HG03175 (cell line): ENCODE results near the gene NSMF.

Experiments used
- ATAC-seq: cut with Tn5 transposase; IDR thresholded peaks from one replicate; pipeline ENCODE4 v1.9.1; 2021; ENCODE audit warnings: mild to moderate bottlenecking, moderate library complexity; ENCODE audit not compliant: unreplicated experiment

The NSMF gene

DNA sequence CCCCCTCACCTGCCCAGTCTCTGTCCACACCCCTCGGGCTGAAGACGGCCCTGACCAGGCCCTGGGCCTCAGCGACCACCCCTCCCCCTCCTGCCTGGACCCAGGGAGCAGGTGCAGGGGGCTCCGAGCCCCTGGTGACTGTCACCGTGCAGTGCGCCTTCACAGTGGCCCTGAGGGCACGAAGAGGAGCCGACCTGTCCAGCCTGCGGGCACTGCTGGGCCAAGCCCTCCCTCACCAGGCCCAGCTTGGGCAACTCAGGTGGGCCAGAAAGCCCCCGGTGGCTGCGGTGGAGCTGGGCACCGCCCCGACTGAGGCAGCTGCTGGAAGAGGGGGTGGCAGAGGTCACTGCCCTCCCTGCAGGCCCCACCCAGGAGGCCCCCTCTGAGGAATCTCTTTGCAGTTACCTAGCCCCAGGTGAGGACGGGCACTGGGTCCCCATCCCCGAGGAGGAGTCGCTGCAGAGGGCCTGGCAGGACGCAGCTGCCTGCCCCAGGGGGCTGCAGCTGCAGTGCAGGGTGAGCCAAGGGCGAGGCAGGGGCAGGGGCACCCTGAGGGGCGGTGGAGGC lies 25.7 kb downstream of the NSMF start:
- ATAC-seq, result no peak

DNA sequence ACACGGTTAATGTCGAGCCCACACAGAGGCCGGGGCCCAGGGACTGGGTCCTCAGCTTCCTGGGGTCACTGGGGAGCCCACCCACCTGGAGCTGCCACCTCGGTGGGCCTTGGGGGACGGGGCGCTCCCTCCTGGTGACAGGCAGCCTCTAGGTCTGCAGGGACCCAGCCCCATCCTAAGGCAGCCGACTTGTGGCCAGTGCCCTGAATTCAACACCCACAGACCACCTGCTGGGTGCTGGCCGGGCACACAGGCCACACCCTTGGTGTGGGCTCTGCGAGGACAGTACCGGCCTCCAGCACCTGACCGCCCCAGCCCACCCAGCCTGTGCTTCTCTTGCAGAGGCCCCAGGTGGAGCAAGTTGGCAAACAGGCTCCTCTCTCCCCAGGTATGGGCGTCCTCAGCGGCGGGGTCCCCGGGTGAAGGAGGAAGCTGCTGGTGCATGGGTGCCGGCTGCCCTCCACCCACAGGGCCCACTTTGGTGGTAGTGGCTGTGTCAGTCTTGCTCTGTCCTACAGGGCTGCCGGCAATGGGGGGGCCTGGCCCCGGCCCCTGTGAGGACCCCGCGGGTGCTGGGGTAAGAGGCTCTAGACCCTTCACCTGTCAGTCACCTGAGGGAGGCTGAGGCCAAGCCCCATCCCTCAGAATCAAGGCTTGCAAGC lies 26.3 kb downstream of the NSMF start:
- ATAC-seq, result no peak

DNA sequence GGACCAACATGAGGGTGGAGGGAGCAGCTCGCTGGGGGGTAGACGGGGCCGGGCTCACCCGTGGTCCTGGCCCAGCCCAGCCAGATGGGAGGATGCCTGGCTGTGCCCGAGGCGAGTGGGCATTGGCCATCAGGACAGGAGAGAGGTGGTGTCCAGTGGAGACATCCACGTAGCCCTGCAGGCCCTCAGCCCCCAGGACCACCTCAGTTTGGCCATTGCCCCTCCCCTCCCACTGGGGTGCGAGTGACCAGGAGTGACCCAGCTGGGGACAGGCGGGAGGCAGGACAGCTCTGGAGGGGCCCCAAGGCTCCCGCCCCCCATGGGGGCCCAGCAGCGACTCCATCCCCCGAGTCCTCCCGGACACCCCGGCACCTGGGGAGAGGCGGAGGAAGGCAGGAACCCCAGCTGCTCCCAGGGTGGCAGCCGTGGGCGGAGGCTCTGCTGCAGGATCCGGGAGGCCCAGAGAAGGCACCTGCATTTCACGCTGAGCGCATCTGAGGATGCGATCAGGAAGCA lies 27.7 kb downstream of the NSMF start:
- ATAC-seq, result no peak

DNA sequence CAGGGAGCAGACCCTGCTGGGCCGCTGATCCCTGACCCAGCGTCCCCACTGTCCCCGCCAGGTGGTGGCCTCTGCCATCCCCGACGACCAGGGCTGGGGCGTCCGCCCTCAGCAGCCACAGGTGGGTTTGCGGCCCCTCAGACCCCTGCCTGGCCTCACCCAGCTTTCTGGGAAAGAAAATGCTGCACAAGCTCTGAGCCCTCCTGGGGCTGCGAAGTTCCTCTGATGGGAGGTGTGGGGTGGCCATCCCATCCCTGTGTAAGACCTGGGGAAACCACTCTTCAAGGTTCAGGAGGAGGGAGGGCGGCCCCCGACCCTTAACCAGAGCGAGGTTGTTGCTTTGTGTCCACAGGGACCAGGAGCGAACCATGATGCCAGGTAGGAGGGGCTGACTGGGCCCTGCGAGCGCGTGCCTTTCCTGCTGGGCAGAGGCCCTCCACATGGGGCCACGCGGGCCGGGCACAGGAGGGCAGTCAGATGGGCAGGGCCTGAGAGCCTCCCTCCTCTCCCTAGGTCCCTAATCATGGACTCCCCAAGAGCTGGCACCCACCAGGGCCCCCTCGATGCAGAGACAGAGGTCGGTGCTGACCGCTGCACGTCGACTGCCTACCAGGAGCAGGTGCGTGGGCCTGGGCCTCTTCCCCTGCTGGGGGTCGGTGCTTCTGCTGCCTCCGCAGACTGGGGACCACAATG lies 28.3 kb downstream of the NSMF start:
- ATAC-seq, result no peak

DNA sequence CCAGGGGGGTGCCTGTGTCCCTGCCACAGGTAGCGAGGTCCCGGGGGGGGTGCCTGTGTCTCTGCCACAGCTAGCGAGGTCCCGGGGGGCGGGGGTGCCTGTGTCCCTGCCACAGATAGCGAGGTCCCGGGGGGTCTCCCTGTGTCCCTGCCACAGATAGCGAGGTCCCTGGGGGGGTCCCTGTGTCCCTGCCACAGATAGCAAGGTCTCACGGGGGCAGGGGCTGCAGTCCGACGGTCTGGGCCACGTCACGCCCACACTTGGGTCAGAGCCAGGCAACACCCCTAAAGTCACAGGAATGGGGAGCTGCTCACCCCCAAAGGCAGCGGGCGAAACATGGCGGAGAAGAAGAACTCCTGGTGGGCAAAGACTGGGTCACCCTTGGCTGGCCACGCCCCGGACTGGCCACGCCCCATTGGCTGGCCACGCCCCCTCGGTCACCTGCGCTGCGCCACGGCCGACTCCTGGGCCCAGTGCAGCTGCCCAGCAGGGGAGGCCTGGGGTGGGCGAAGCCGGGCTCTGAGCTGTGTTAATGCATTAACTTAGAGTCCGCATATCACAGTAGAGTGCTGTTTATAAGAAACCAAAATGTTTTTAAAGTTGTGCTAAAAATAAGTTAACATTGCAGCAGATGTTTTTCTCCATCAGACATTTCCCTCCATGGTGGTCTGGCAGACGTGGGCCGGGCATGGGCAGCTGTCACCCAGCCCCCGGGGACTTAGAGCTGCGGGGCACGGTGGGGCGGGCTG lies 29.0 kb downstream of the NSMF start:
- ATAC-seq, result peak; percentile 49

DNA sequence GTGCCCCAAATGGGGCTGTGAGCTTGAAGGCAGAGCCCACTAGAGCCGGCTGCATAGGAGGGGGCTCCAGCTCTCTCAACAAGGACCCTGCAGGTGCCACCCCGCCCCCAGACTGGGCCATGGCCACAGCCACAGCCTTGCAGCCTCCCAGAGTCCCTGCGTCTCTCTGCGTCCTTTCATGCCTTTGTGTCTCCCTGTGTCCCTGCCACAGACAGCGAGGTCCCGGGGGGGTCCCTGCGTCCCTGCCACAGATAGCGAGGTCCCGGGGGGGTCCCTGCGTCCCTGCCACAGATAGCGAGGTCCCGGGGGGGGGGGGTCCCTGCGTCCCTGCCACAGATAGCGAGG lies 29.6 kb downstream of the NSMF start:
- ATAC-seq, result no peak

DNA sequence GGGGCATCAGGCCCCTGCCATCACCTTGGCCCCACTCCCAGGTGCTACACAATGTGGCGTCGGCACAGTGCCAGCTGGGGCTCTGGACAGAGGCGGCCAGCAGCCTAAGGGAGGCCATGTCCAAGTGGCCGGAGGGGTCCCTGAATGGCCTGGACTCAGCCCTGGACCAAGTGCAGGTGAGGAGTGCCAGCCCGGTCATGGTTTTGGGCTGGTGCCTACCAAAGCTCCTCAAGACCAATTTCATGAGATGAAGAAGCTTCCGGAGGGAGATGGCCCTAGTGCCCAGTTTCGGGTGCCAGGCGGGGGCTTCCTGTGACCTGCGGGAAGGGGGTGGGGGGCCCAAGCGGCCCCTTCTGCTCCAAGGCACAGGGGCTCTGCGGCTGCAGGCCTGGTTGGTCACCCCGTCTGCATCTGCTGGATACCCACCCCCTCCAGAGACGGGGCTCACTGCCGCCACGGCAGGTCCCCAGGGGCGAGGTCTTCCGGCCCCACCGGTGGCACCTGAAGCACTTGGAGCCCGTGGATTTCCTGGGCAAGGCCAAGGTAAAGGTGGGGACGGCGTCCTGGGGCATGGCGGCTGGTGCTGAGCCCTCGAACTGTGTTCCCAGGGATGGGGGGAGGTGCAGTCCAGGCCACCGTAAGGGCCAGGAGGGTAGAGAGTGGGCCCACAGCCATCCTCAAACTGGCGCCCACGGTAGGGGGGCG lies 30.1 kb downstream of the NSMF start:
- no peak for ATAC-seq

DNA sequence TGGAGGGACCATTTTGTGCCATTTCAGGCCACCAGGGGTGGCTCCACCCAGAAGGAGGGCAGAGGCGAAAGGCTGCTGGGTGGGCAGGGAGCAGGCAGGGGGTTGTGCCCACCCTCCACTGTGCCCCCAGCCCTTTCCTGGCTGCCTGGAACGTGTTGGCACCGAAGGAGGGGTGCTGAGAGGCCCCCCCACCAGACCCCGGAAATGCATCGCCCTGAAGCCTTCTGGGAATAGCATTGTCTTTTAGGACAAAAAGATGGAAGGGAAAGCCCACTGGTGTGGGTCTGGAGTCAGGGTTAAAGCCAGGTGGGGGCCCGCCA lies 30.9 kb downstream of the NSMF start:
- ATAC-seq, result no peak

DNA sequence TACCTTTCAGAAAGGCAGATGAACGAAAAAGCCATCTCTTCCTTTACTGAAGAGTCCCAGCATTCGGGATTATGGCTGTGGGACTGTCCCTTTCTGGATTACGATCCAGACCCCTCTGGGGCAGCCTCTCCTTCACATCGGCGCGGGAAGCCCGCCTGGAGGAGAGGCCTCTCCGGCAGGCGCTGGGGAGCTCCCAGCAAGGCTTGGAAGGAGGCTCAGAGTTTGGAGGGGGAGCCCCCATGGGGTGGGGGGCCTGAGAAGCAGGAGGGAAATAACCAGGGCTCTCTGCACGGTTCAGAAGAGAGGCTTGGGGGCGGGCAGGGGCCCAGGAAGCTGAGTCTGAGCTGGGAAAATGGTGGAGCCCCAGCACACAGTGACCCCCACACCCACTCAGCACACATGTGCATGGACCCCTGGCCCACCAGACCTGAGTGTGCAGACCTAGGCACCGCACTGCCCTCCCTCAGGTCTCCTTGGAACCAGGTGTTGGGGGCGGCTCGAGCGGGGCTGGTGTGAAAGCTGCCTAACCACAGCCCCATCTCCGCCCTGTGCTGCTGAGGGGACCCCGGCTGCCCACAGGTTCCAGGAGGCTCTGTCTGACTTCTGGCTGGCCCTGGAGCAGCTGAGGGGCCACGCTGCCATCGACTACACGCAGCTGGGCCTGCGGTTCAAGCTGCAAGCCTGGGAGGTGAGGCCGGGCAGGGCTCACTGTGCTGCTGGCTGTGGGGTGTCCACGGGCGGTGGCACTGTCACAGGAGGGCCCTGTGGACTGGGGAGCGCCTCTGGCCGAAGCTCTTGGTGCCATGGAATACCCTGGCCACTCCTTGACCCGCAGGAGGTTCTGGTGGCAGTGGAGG lies 31.5 kb downstream of the NSMF start:
- no peak for ATAC-seq

DNA sequence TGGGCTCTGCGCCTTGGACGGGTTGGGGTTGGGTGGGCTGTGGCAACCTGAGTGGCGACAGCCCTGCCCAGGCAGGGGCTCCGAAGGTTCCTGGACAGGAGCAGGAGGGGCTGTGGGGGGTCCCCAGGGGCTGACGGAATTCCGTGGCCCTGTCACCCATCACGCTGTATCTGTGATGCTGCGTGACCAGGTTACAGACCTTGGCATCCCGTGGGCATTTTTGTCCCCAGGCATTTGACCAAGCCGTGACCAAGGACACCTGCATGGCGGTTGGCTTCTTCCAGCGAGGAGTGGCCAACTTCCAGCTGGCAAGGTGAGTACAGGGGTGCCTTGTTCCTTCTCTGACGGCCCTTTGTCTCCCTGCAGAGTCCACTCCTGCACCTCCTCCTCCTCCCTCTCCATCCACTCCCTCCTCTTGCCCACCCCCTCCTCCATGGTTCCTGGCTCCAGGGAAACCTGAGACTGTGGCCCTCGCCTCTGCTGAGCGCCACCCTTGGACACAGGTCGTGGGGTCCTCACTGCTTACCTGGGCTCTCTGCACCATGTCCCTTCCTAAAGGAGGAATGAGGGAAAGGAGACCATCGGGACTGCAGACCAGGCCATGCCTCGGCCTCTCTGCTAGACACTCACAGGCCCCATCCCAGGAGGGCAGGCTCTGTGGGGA lies 33.0 kb downstream of the NSMF start:
- ATAC-seq, result no peak

DNA sequence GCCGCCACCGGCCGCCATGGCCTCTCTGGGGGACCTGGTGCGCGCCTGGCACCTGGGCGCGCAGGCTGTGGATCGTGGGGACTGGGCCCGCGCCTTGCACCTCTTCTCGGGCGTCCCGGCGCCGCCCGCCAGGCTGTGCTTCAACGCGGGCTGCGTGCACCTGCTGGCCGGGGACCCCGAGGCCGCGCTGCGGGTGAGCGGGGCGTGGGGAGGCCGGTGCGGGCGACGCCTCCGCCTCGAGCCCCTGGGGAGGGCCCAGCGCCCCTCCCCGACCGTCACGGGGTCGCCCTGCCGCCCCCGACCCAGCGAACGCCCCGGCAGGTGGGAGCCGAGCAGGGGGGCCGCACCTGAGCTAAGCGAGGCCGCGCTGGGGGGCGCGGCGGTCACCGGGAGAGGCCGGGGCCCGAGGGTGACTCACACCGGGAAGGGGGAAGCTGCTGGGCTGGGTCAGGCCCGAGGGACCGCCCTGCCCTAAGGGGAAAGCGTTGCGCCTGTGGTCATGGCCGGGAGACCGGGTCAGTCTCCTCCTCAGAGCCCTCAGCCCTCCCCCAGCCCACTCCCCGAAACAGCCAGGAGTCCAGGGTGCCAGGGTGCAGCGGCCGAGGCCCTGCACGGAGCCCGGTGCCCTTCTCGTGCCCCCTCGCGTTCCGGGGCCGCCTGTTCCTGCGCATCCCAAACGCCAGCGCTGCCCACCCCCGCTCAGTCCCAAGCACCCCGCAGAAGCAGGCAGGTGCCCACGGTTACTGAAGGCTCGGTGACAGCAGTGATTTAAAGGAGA lies 35.4 kb downstream of the NSMF start:
- ATAC-seq, result peak; percentile 39

DNA sequence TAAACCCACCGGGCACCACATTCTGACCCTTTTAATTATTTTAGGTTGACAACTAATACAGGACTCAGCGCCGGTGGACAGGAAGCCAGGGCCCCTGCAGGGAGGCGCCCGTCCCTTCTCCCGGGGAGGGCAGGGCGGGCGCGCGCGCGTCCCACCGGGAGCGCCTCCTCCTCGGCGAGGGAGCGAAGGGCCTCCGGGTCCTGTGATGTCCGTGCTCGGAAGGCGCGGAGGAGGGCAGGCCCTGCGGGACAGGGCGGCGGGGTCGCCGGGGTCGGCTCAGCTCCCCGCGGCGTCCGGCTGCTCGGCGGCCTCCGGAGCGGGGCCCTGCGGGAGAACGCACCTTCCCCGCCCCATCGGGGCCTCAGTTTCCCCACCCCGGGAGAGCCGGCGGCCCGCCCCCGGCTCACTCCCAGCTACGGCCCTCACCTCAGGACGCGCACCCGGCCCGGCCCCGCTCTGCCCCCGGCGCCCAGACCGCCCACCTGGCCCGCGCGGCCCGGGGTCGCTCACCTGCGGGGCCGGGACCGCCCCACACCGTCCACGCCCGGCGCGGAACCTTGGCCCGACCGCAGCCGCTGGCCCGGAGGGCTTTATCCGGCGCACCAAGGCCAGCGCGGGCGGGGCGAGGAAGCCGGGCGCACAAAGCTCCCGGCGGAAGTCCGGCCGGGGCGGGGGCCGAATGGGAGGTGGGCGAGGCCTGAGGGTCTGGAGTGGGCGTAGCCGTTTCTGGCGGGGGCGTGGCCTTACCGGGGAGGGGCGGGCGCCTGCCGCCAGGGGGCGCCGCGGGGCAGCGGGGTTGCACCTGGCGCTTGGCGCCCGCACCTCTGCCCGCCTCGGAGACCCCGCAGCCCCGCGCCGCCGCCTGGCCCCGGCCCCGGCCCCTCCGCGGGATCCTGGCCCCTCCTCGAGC lies 36.3 kb downstream of the NSMF start, which contains the start of the genes EXD3 and NOXA1:
EXD3 (minus strand) TSS at position 559 of the 910 bp plus-strand sequence. CDS start 27,805 bp downstream, outside the sequence.
NOXA1 (plus strand) TSS at position 790 of the 910 bp plus-strand sequence. CDS start 137 bp downstream, outside the sequence.
- peak; percentile 82 for ATAC-seq

DNA sequence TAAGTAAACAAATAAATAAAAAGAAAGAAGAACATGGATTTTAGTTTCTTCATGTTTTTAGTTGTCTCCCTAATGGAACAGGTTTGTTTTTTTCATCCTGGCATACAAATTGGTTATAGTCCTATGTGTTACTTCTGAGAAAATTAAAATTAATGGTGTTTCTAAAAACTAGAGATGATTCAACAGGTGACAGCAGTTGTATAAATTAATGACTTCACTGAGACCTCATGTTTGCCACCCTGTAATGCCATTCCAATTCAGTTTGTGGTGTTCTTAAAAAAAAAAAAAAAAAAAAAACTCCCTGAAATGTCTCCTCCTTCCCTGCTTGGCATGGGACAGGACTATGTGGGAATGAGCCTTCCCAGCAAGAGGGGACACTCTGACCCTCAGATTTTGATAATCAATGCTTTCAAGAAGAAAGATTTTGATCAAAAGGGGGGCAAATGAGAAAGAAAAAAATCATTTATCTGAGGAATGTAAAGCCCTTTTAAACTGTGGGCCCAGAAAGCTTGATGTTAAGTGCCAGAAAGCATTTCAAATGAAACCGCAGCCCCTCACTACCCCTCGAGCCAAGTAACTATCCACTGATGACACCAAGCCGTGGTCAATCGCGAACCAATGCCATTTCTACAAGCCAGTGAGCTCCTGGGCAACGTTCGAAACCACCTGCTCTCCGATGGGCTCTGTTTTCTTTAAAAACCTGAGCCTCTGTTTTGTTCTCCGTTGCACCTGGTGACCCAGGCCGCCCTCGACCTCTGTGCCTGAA lies 37.1 kb downstream of the NSMF start:
- ATAC-seq, result no peak

DNA sequence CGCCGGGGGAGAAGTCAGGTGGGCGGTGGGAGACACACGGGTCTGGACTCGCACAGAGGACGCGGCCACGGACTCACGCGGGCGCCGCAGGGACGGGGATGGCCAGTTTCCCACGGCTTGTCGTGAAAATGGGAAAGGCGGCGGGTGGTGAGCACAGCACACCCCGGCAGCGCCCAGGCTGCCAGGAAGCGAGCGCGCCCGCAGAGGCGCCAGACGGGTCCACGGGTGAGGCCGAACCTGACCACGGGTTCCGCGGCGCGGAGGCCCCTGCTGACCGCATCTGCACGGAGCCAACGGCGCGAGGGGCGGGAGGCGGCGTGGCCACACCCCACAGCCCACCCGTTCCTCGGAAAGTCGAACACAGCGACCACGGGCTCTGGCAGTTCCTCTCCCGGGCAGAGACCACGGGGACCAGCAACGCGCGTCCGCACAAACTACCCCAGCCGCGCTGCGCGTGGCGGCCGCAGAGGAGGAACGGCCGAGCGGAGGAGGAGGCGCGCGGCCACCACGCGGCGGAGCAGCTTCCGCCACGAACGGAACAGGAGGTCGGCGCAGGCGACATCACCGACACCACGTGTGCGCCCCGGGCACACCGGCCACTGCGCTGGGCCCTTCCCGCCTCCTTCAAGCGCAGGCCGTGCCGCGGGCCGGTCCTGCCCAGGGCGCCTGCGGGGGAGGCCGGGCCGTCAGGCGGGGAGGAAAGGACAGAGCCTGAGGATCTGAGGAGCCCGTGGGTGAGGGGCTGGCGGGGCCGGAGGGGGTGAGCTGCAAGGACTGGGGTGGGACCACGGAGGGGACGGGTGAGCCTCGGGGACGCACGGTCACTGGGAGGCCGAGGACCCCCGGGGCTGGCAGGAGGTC lies 41.7 kb downstream of the NSMF start:
- ATAC-seq, result no peak

DNA sequence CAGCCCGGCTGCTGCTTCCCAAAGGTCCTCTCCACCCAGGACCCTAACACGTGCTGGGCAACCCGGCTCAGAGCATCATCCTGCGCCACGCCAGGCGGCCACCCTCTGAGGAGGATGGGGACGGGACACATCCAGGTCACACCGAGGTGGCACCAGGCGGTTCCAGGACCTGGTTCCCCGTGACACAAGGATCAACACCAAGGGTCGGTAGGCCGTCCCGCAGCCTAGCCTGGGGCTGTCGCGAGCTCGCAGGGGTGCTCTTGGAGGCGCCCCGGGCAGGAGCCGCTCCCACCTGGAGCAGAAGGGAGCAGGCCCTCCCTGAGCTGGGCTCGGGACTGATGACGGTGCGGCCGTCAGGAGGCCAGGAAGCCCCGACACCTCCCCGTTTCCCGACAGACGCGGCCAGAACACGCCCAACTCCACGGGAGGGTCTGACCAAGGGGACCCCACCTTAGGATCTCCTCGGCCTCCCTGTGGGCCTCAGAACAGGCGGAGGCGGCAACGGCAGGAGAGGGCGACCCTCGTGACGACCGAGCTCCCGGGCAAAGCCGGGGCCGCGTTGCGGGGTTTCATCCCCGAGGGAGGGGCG lies 42.5 kb downstream of the NSMF start:
- no peak for ATAC-seq
